SK-N-SH (cell line): ENCODE data around the gene CFHR2. TPM values are rescaled to one million over a fixed set of nuclear protein-coding genes. Genes with fewer than 3 reads are reported as not detected.
"Not testable (repeated sequence)": the region's sequence is repeated elsewhere in the genome, so short reads cannot be mapped to it uniquely, and the experiment has no call there.

ENCODE experiments used
- CTCF ChIA-PET: fragments of 300-600, 350-600 bp; formaldehyde crosslinking; extraction: SDS; loops from one replicate; lab custom pipeline; 2021; lab: Yijun Ruan, JAX
- POLR2A ChIA-PET: fragments of 350-600 bp; sonication (Branson Sonifier 250); formaldehyde crosslinking; extraction: SDS; loops from one replicate; lab custom pipeline; 2020; ENCODE audit warnings: antibody characterized with exemption, inconsistent platforms; lab: Yijun Ruan, JAX
- DNase-seq: peaks from one replicate; pipeline ENCODE4 v3.0.0; 2012
- H2AFZ ChIP-seq: fragments of 200-600 bp; sonication (generic); 2 replicates; pipeline ENCODE4 v1.8.1; 2016; ENCODE audit warnings: antibody characterized with exemption, mild to moderate bottlenecking, low read depth
- H3F3A ChIP-seq: fragments of 200-600 bp; sonication (generic); replicated peaks from 2 replicates; pipeline ENCODE3; 2016; ENCODE audit warnings: antibody characterized with exemption, mild to moderate bottlenecking; ENCODE audit not compliant: insufficient read depth
- H3K27ac ChIP-seq, 2 experiments: fragments of 200-500 bp in 1 of 2; fragments of 200-600 bp in 1 of 2; sonication (Bioruptor generic) in 1 of 2; sonication (generic), shearing (Covaris generic) in 1 of 2; 2 replicates each; pipeline versions ENCODE4 v1.5.1 to v1.6.1; 2014 to 2016; ENCODE audit warnings: low read depth in 2 of 2, inconsistent platforms in 1 of 2, low read length in 1 of 2, mild to moderate bottlenecking in 1 of 2, mixed read lengths in 1 of 2
- H3K27me3 ChIP-seq: fragments of 200-600 bp; sonication (generic), shearing (Covaris generic); 2 replicates; pipeline ENCODE4 v1.6.1; 2016; ENCODE audit warnings: mixed run types; ENCODE audit not compliant: insufficient read depth
- H3K36me3 ChIP-seq, 2 experiments: fragments of 200-500 bp in 1 of 2; fragments of 200-600 bp in 1 of 2; sonication (Bioruptor generic) in 1 of 2; sonication (generic) in 1 of 2; replicated peaks in 1 of 2; 2 replicates each; pipeline versions ENCODE3 to v1.5.1; 2014 to 2016; ENCODE audit warnings: low read length in 1 of 2, mild to moderate bottlenecking in 1 of 2; ENCODE audit not compliant: insufficient read depth in 2 of 2, control insufficient read depth in 1 of 2
- H3K4me1 ChIP-seq, 2 experiments: fragments of 200-500 bp in 1 of 2; fragments of 200-600 bp in 1 of 2; sonication (Bioruptor generic) in 1 of 2; sonication (generic), shearing (Covaris generic) in 1 of 2; 2 replicates each; pipeline versions ENCODE4 v1.5.1 to v1.6.1; 2014 to 2016; ENCODE audit warnings: low read depth in 1 of 2, low read length in 1 of 2, mixed run types in 1 of 2; ENCODE audit not compliant: insufficient read depth in 2 of 2, control insufficient read depth in 1 of 2
- H3K4me2 ChIP-seq: fragments of 200-600 bp; sonication (generic), shearing (Covaris generic); 2 replicates; pipeline ENCODE4 v1.6.1; 2017; ENCODE audit warnings: mixed run types
- H3K4me3 ChIP-seq, 2 experiments: fragments of 200-500 bp in 1 of 2; fragments of 200-600 bp in 1 of 2; sonication (Bioruptor generic) in 1 of 2; sonication (generic), shearing (Covaris generic) in 1 of 2; 2 replicates each; pipeline versions ENCODE4 v1.5.1 to v1.8.1; 2014 to 2016; ENCODE audit warnings: low read depth in 2 of 2, inconsistent platforms in 1 of 2, low read length in 1 of 2, mild to moderate bottlenecking in 1 of 2, mixed read lengths in 1 of 2, moderate library complexity in 1 of 2
- H3K79me2 ChIP-seq: fragments of 200-600 bp; sonication (generic); 2 replicates; pipeline ENCODE4 v1.8.1; 2017; ENCODE audit warnings: mild to moderate bottlenecking; ENCODE audit not compliant: insufficient read depth
- H3K9ac ChIP-seq: fragments of 200-600 bp; sonication (generic); 2 replicates; pipeline ENCODE4 v1.6.1; 2017; ENCODE audit warnings: mixed run types
- H3K9me2 ChIP-seq: fragments of 200-600 bp; sonication (generic); 2 replicates; pipeline ENCODE4 v1.6.1; 2017; ENCODE audit warnings: mixed run types
- H3K9me3 ChIP-seq: fragments of 200-600 bp; sonication (generic); 2 replicates; pipeline ENCODE4 v1.6.1; 2017; ENCODE audit warnings: mixed run types, mild to moderate bottlenecking, moderate library complexity
- H4K20me1 ChIP-seq: fragments of 200-600 bp; sonication (generic); 2 replicates; pipeline ENCODE4 v1.6.1; 2017; ENCODE audit warnings: mild to moderate bottlenecking, mixed run types; ENCODE audit not compliant: insufficient read depth
- CHD2 ChIP-seq: fragments of 150-350 bp; IDR thresholded peaks from 2 replicates; pipeline ENCODE4 v1.6.1; 2018; ENCODE audit warnings: low read length; ENCODE audit not compliant: partially characterized antibody
- CTCF ChIP-seq: fragments of 200-600 bp; sonication (generic); IDR thresholded peaks from 2 replicates; pipeline ENCODE4 v1.6.1; 2017; ENCODE audit warnings: antibody characterized with exemption, mild to moderate bottlenecking, moderate library complexity
- ELF1 ChIP-seq: IDR thresholded peaks from 2 replicates; pipeline ENCODE4 v1.4.0; 2012
- EZH2phosphoT487 ChIP-seq: fragments of 200-600 bp; sonication (generic); IDR thresholded peaks from 2 replicates; pipeline ENCODE4 v1.6.1; 2017; ENCODE audit warnings: low read depth, mixed run types, mild to moderate bottlenecking, antibody characterized with exemption, moderate library complexity, borderline replicate concordance
- FOXJ3 ChIP-seq: sonication (generic); formaldehyde crosslinking; IDR thresholded peaks from 2 replicates; pipeline ENCODE4 v1.5.1; 2020; ENCODE audit warnings: mild to moderate bottlenecking, missing genetic modification reagents
- FOXM1 ChIP-seq: IDR thresholded peaks from 2 replicates; pipeline ENCODE4 v1.4.0; 2012; ENCODE audit warnings: low read depth, mild to moderate bottlenecking
- GABPA ChIP-seq: IDR thresholded peaks from 2 replicates; pipeline ENCODE4 v1.4.0; 2012; ENCODE audit warnings: low read depth, mild to moderate bottlenecking
- GATA2 ChIP-seq: sonication (generic); formaldehyde crosslinking; IDR thresholded peaks from 2 replicates; pipeline ENCODE4 v1.5.0; 2020; ENCODE audit warnings: mild to moderate bottlenecking, missing genetic modification reagents
- JUND ChIP-seq: IDR thresholded peaks from 2 replicates; pipeline ENCODE4 v1.4.0; 2012
- NFIC ChIP-seq: IDR thresholded peaks from 2 replicates; pipeline ENCODE4 v1.4.0; 2012; ENCODE audit warnings: borderline replicate concordance
- NRF1 ChIP-seq: IDR thresholded peaks from 2 replicates; pipeline ENCODE4 v1.6.1; 2012; ENCODE audit warnings: low read depth, mild to moderate bottlenecking, low read length
- PBX3 ChIP-seq: IDR thresholded peaks from 2 replicates; pipeline ENCODE4; 2012
- RFX5 ChIP-seq: IDR thresholded peaks from 2 replicates; pipeline ENCODE4 v1.6.1; 2012; ENCODE audit warnings: mild to moderate bottlenecking, improper control_type of control experiment, low read length
- SIN3A ChIP-seq: IDR thresholded peaks from 2 replicates; pipeline ENCODE4 v1.6.1; 2012; ENCODE audit warnings: low read depth, mild to moderate bottlenecking, low read length, moderate library complexity, borderline replicate concordance
- TCF12 ChIP-seq: IDR thresholded peaks from 2 replicates; pipeline ENCODE4 v1.4.0; 2012
- TEAD4 ChIP-seq: IDR thresholded peaks from 2 replicates; pipeline ENCODE4 v1.4.0; 2012; ENCODE audit warnings: mild to moderate bottlenecking, borderline replicate concordance; ENCODE audit not compliant: insufficient read depth
- USF1 ChIP-seq: IDR thresholded peaks from 2 replicates; pipeline ENCODE4 v1.4.0; 2012; ENCODE audit warnings: low read depth, borderline replicate concordance
- WGBS: methylation state at CpG from one replicate; pipeline ENCODE4 v1.1.6; 2017; ENCODE audit warnings: low lambda C conversion rate; 5-methylcytosine and 5-hydroxymethylcytosine counted together
- polyA plus RNA-seq, 3 experiments: library from polyadenylated mRNA; depleted of rRNA; stranded (reverse); fragments of >200 nt; gene quantifications; 2 replicates each; pipeline ENCODE4 v1.2.3, GENCODE V29; 2012
- TF ChIP-seq, protein P1 (sequence below): IDR thresholded peaks from 2 replicates; pipeline ENCODE4 v1.4.0; 2012; ENCODE audit warnings: low read depth, borderline replicate concordance

CFHR2 gene
- polyA plus RNA-seq, 1 of the 3 experiments (the other 2 are of a cell fraction) = not detected

DNA sequence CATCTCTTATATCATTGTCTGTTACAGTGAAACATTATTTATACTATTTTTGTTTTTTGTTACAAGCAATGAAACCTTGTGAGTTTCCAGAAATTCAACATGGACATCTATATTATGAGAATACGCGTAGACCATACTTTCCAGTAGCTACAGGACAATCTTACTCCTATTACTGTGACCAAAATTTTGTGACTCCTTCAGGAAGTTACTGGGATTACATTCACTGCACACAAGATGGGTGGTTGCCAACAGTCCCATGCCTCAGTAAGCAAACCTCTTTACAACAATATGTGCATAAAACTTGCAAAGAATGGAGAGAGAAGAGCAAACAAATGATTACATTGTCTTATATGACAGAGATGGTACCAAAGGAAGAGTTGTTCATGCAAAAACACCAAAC is 33.3 kb upstream of the CFHR2 start:
- POLR2A ChIA-PET = no interaction called here
- no peaks in the 10 kb centered on the region for H3F3A ChIP-seq
- no peaks in the 10 kb centered on the region for H3K9me3 ChIP-seq
- WGBS = 100% methylated on average over 2 of the region's 2 CpGs
- no peak for DNase-seq
- H3K36me3 ChIP-seq = no peaks in the 10 kb centered on the region
- H3K4me1 ChIP-seq = no peaks in the 10 kb centered on the region
- no peaks in the 10 kb centered on the region for H3K79me2 ChIP-seq
- no peak for TF ChIP-seq PBX3
- TF ChIP-seq CTCF = no peak
- TF ChIP-seq SIN3A = no peak
- no peak for TF ChIP-seq TEAD4
- TF ChIP-seq FOXJ3 = no peak
- no peak for TF ChIP-seq NRF1
- no peak for TF ChIP-seq TCF12
- TF ChIP-seq, protein P1, sequence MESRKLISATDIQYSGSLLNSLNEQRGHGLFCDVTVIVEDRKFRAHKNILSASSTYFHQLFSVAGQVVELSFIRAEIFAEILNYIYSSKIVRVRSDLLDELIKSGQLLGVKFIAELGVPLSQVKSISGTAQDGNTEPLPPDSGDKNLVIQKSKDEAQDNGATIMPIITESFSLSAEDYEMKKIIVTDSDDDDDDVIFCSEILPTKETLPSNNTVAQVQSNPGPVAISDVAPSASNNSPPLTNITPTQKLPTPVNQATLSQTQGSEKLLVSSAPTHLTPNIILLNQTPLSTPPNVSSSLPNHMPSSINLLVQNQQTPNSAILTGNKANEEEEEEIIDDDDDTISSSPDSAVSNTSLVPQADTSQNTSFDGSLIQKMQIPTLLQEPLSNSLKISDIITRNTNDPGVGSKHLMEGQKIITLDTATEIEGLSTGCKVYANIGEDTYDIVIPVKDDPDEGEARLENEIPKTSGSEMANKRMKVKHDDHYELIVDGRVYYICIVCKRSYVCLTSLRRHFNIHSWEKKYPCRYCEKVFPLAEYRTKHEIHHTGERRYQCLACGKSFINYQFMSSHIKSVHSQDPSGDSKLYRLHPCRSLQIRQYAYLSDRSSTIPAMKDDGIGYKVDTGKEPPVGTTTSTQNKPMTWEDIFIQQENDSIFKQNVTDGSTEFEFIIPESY = no peak
- no peak for TF ChIP-seq ELF1
- TF ChIP-seq EZH2phosphoT487 = no peak
- no peak for TF ChIP-seq USF1
- no peak for TF ChIP-seq GATA2
- no peak for TF ChIP-seq JUND
- TF ChIP-seq GABPA = no peak
- TF ChIP-seq CHD2 = no peak
- no peak for TF ChIP-seq FOXM1
- no peak for TF ChIP-seq RFX5
- TF ChIP-seq NFIC = no peak
- H3K9me2 ChIP-seq = no peaks in the 10 kb centered on the region
- CTCF ChIA-PET = no interaction called here
- H3K4me3 ChIP-seq = no peak overlapping the region
- no peak overlapping the region for H3K27ac ChIP-seq
- H2AFZ ChIP-seq = no peak overlapping the region
- no peaks in the 10 kb centered on the region for H4K20me1 ChIP-seq
- H3K4me2 ChIP-seq = no peak overlapping the region
- H3K27me3 ChIP-seq = no peaks in the 10 kb centered on the region
- H3K9ac ChIP-seq = no peak overlapping the region

- H3K27me3 ChIP-seq, H3K9me3 ChIP-seq, H3K4me3 ChIP-seq, H4K20me1 ChIP-seq, H3K4me2 ChIP-seq, POLR2A ChIA-PET, H3K9me2 ChIP-seq, H3K9ac ChIP-seq, H3K79me2 ChIP-seq, H3K27ac ChIP-seq, H3K4me1 ChIP-seq, CTCF ChIA-PET, DNase-seq, H3F3A ChIP-seq, H3K36me3 ChIP-seq: not testable (repeated sequence)
- 46% methylated on average over 5 of the region's 5 CpGs for WGBS
- H2AFZ ChIP-seq = 0 out of 2 replicates have a peak overlapping the region, but pooled peaks have one; percentile 56
Observed at GRCh38 chr1:196912283-196912682, 31.3 kb upstream of the CFHR2 start.

DNA sequence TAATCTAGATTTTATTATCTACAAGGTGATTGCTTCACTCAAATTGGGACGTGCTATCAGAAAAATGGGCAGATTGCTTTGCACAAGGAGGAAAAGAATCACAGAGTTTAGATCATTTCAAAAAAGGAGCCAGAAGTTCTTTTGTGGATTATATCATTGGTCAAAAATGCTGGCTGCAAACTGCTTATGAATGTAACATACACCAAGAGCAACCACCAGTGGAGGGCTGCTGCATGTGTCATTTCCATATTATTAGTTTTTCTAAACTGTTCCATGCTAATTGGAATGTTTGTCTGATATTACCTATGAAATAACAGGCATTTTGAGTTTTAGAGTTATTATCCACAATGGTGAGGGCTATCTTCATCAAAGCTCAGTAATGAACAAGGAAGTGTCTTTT is 16.7 kb upstream of the CFHR2 start:
- H3K79me2 ChIP-seq, DNase-seq, H3K36me3 ChIP-seq, CTCF ChIA-PET, H3K4me1 ChIP-seq, H4K20me1 ChIP-seq, H3K9me2 ChIP-seq, H3K4me2 ChIP-seq, H3K4me3 ChIP-seq, H3F3A ChIP-seq, POLR2A ChIA-PET, H3K27me3 ChIP-seq, H3K27ac ChIP-seq, H3K9me3 ChIP-seq, H3K9ac ChIP-seq: not testable (repeated sequence)
- WGBS = 17% methylated on average over 1 of the region's 1 CpG
- peak overlapping the region; percentile 40; the same call in 1 of the 2 replicates for H2AFZ ChIP-seq
